ENCODE results near the gene PDGFRA. TPM values are rescaled to one million over a fixed set of nuclear protein-coding genes. Genes with fewer than 3 reads are reported as not detected.

PDGFRA gene
- total RNA-seq, 1 donor: 208 TPM

DNA sequence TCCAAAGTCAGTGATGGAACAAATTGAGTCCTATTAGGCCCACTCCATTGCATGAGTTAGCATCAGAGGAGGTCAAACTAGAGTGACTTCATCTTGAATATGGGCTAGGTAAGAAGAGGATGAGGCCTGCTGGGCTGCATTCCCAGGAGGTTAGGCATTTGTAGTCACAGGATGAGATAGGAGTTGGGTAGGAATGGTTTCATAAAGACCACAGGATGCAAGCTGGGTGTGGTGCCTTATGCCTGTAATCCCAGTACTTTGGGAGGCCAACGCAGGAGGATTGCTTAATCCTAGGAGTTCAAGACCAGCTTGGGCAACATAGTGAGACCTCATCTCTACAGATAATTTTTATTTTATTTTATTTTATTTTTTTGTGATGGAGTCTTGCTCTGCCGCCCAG lies 26.8 kb downstream of the PDGFRA start:
- no peak for TF ChIP-seq CTCF (IDR thresholded peaks at IDR 0.05; ENCODE audit: insufficient read depth, low read depth, low read length)
- peak; percentile 89 for DNase-seq (ENCODE audit: low read depth)
- H3K4me3 ChIP-seq (ENCODE audit: low read depth, low read length): no peak overlapping the region

DNA sequence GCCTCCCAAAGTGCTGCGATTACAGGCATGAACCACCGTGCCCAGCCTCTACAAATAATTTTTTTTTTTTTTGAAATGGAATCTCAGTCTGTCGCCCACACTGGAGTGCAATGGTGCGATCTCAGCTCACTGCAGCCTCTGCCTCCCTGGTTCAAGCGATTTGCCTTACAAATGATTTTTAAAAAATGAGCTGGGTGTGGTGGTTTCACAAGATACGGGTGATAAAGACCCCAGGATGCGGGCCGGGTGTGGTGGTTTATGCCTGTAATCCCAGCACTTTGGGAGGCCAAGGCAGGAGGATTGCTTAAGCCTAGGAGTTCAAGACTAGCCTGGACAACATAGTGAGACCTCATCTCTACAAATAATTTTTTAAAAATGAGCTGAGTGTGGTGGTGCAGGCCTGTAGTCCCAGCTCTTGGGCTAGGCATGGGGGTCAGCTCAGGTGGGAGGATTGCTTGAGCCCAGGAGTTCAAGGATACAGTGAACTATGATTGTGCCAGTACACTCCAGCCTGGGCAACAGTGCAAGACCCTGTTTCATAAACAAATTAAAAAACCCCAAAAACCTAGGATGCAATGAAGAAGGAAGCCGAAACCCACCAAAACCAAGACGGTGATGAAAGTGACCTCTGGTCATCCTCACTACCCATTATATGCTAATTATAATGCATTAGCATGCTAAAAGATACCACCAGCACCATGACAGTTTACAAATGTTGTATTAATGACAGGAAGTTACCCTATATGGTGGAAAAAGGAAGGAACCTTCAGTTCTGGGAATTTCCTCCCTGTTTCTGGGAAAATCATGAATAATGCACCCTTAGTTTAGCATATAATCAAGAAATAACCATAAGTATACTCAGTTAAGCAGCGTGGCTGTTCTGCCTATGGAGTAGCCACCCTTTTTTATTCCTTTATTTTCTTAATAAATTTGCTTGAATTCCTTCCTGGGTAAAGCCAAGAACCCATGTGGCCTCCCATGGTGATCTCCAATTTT lies 27.7 kb downstream of the PDGFRA start:
- no peak overlapping the region for H3K4me3 ChIP-seq (ENCODE audit: low read depth, low read length)
- DNase-seq (ENCODE audit: low read depth): no peak
- no peak for TF ChIP-seq CTCF (IDR thresholded peaks at IDR 0.05; ENCODE audit: insufficient read depth, low read depth, low read length)

DNA sequence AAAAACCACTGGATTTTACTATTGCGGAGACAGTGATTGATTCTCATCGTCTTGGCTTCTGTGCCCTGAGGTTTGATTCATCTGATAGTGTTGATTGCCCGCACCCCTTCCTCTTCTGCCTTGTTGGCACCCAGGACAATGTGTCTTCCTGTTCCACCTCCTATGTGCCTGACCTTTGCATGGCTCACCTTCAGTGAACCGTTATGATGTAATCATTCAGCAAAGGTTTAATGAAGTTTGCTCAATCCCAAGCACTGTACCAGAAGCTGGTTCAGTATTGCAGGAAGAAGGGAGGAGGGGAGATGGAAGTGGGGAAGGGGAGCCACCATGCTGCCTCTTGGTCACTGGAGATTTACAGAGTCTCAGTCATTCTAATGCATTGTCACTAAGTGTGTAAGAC lies 36.3 kb downstream of the PDGFRA start:
- no peak for TF ChIP-seq CTCF (IDR thresholded peaks at IDR 0.05; ENCODE audit: insufficient read depth, low read depth, low read length)
- H3K4me3 ChIP-seq (ENCODE audit: low read depth, low read length): no peak overlapping the region

GRCh38 chr4:54268151-54268550 lies 39.1 kb downstream of the PDGFRA start:
- no peak overlapping the region for H3K4me3 ChIP-seq (ENCODE audit: low read depth, low read length)
- no peak for TF ChIP-seq CTCF (IDR thresholded peaks at IDR 0.05; ENCODE audit: insufficient read depth, low read depth, low read length)
- no peak for DNase-seq (ENCODE audit: low read depth)

More for the DNA sequence above, 36.3 kb downstream of the PDGFRA start:
- DNase-seq (ENCODE audit: low read depth): no peak

- no peak for TF ChIP-seq CTCF (IDR thresholded peaks at IDR 0.05; ENCODE audit: insufficient read depth, low read depth, low read length)
- H3K4me3 ChIP-seq (ENCODE audit: low read depth, low read length): no peak overlapping the region
- no peak for DNase-seq (ENCODE audit: low read depth)
Measured at GRCh38 chr4:54271464-54271863, 42.4 kb downstream of the PDGFRA start.

GRCh38 chr4:54272051-54272450 lies 43.0 kb downstream of the PDGFRA start:
- H3K4me3 ChIP-seq (ENCODE audit: low read depth, low read length): no peak overlapping the region
- TF ChIP-seq CTCF (IDR thresholded peaks at IDR 0.05; ENCODE audit: insufficient read depth, low read depth, low read length): no peak
- DNase-seq (ENCODE audit: low read depth): no peak

All from fibroblast of villous mesenchyme (primary cell).